H9 (cell line): ENCODE measurements around the gene MOSMO. TPM values are rescaled to one million over a fixed set of nuclear protein-coding genes. Genes with fewer than 3 reads are reported as not detected.

Experiments used
- DNase-seq: peaks from one replicate; pipeline ENCODE4 v3.0.0-alpha.2; 2017
- H2AFZ ChIP-seq: one replicate; pipeline ENCODE4 v1.6.1; 2013; ENCODE audit warnings: mild to moderate bottlenecking, low read length, control low read depth, moderate library complexity
- H2AK5ac ChIP-seq: 2 replicates; pipeline ENCODE4 v1.6.1; 2013; ENCODE audit warnings: low read length, control low read depth, mixed read lengths; ENCODE audit not compliant: insufficient read length
- H2BK120ac ChIP-seq: one replicate; pipeline ENCODE4 v1.6.1; 2013; ENCODE audit warnings: low read depth, mild to moderate bottlenecking, low read length, control low read depth, inconsistent platforms; ENCODE audit not compliant: poor library complexity, severe bottlenecking
- H2BK12ac ChIP-seq: 2 replicates; pipeline ENCODE4 v1.6.1; 2013; ENCODE audit warnings: low read length, control low read depth, mixed read lengths, low read depth; ENCODE audit not compliant: insufficient read length
- H2BK15ac ChIP-seq: 2 replicates; pipeline ENCODE4 v1.6.1; 2013; ENCODE audit warnings: low read depth, low read length, control low read depth
- H2BK20ac ChIP-seq: one replicate; pipeline ENCODE4 v1.6.1; 2013; ENCODE audit warnings: low read depth, mild to moderate bottlenecking, low read length, control low read depth, inconsistent platforms; ENCODE audit not compliant: poor library complexity, severe bottlenecking
- H2BK5ac ChIP-seq: 2 replicates; pipeline ENCODE4 v1.6.1; 2013; ENCODE audit warnings: low read length, control low read depth, mixed read lengths; ENCODE audit not compliant: insufficient read length
- H3K14ac ChIP-seq: 2 replicates; pipeline ENCODE4 v1.6.1; 2013; ENCODE audit warnings: low read length, control low read depth; ENCODE audit not compliant: insufficient read depth
- H3K18ac ChIP-seq: 2 replicates; pipeline ENCODE4 v1.6.1; 2013; ENCODE audit warnings: low read depth, mild to moderate bottlenecking, mixed read lengths, low read length, control low read depth; ENCODE audit not compliant: insufficient read length
- H3K23ac ChIP-seq: 2 replicates; pipeline ENCODE4 v1.6.1; 2013; ENCODE audit warnings: low read length, control low read depth, mixed read lengths, low read depth; ENCODE audit not compliant: insufficient read length
- H3K23me2 ChIP-seq: 2 replicates; pipeline ENCODE4 v1.6.1; 2013; ENCODE audit warnings: low read depth, mild to moderate bottlenecking, mixed read lengths, low read length, control low read depth; ENCODE audit not compliant: insufficient read length, poor library complexity, severe bottlenecking
- H3K27ac ChIP-seq: 2 replicates; pipeline ENCODE4 v1.5.1; 2013; ENCODE audit warnings: low read length, control low read depth, mixed read lengths, low read depth; ENCODE audit not compliant: insufficient read length
- H3K27me3 ChIP-seq: 2 replicates; pipeline ENCODE4 v1.6.1; 2013; ENCODE audit warnings: low read length, control low read depth, inconsistent platforms; ENCODE audit not compliant: insufficient read depth
- H3K4ac ChIP-seq: 2 replicates; pipeline ENCODE4 v1.6.1; 2013; ENCODE audit warnings: low read depth, mild to moderate bottlenecking, control low read depth, inconsistent platforms, low read length, moderate library complexity
- H3K4me1 ChIP-seq: 2 replicates; pipeline ENCODE4 v1.6.1; 2013; ENCODE audit warnings: low read length, control low read depth, inconsistent platforms; ENCODE audit not compliant: insufficient read depth
- H3K4me2 ChIP-seq: 2 replicates; pipeline ENCODE4 v1.6.1; 2013; ENCODE audit warnings: low read length, control low read depth, mixed read lengths; ENCODE audit not compliant: insufficient read length, insufficient read depth
- H3K56ac ChIP-seq: 2 replicates; pipeline ENCODE4 v1.6.1; 2013; ENCODE audit warnings: low read depth, mild to moderate bottlenecking, mixed read lengths, low read length, control low read depth; ENCODE audit not compliant: insufficient read length
- H3K79me1 ChIP-seq: 2 replicates; pipeline ENCODE4 v1.6.1; 2013; ENCODE audit warnings: low read depth, mild to moderate bottlenecking, moderate library complexity, low read length, control low read depth, inconsistent platforms; ENCODE audit not compliant: insufficient read depth, poor library complexity, severe bottlenecking
- H3K79me2 ChIP-seq: 2 replicates; pipeline ENCODE4 v1.6.1; 2013; ENCODE audit warnings: low read length, control low read depth, inconsistent platforms; ENCODE audit not compliant: insufficient read depth
- H3K9ac ChIP-seq: 2 replicates; pipeline ENCODE4 v1.6.1; 2013; ENCODE audit warnings: low read length, control low read depth, mixed read lengths; ENCODE audit not compliant: insufficient read length; ENCODE audit errors: extremely low read depth
- H3K9me3 ChIP-seq: one replicate; pipeline ENCODE4 v1.6.1; 2013; ENCODE audit warnings: low read depth, low read length, inconsistent platforms; ENCODE audit not compliant: control insufficient read depth
- H3T11ph ChIP-seq: one replicate; pipeline ENCODE4 v1.6.1; 2013; ENCODE audit warnings: mild to moderate bottlenecking, low read length, control low read depth, inconsistent platforms
- H4K20me1 ChIP-seq: one replicate; pipeline ENCODE4 v1.6.1; 2013; ENCODE audit not compliant: control insufficient read depth, insufficient read length, insufficient read depth
- H4K5ac ChIP-seq: 2 replicates; pipeline ENCODE4 v1.6.1; 2013; ENCODE audit warnings: low read depth, mild to moderate bottlenecking, mixed read lengths, low read length, control low read depth; ENCODE audit not compliant: insufficient read length
- H4K8ac ChIP-seq: replicated peaks from 2 replicates; pipeline ENCODE4 v1.6.1; 2013; ENCODE audit warnings: low read length, control low read depth, mixed read lengths, low read depth; ENCODE audit not compliant: insufficient read length
- H4K91ac ChIP-seq: 2 replicates; pipeline ENCODE4 v1.6.1; 2013; ENCODE audit warnings: low read depth, mild to moderate bottlenecking, moderate library complexity, mixed read lengths, low read length, control low read depth; ENCODE audit not compliant: insufficient read length
- H3K27ac Mint-ChIP-seq, 3 experiments: 2 replicates in 2 of 3; 3 replicates in 1 of 3; pipeline ENCODE4 v1.8.0; 2020 to 2021; ENCODE audit warnings: mixed read lengths in 3 of 3, mild to moderate bottlenecking in 1 of 3, moderate library complexity in 1 of 3
- H3K27me3 Mint-ChIP-seq: 2 replicates; pipeline ENCODE4 v1.8.0; 2021; ENCODE audit warnings: low read depth, mild to moderate bottlenecking, moderate library complexity, mixed read lengths
- H3K36me3 Mint-ChIP-seq, 3 experiments: 2 replicates in 2 of 3; 3 replicates in 1 of 3; pipeline ENCODE4 v1.8.0; 2020 to 2021; ENCODE audit warnings: low read depth in 3 of 3, mixed read lengths in 3 of 3; ENCODE audit not compliant: insufficient read depth in 1 of 3
- H3K4me1 Mint-ChIP-seq, 2 experiments: 2 replicates each; pipeline ENCODE4 v1.8.0; 2020; ENCODE audit warnings: mixed read lengths in 2 of 2
- H3K4me3 Mint-ChIP-seq, 2 experiments: 2 replicates in 1 of 2; 3 replicates in 1 of 2; pipeline ENCODE4 v1.8.0; 2020 to 2021; ENCODE audit warnings: mild to moderate bottlenecking in 2 of 2, mixed read lengths in 2 of 2, moderate library complexity in 1 of 2
- H3K9me3 Mint-ChIP-seq, 2 experiments: 2 replicates in 1 of 2; 3 replicates in 1 of 2; pipeline ENCODE4 v1.8.0; 2020; ENCODE audit warnings: mild to moderate bottlenecking in 2 of 2, mixed read lengths in 2 of 2, moderate library complexity in 1 of 2
- WGBS: extraction: QIAGEN DNeasy Blood & Tissue Kit; methylation state at CpG from one replicate; pipeline ENCODE4 v1.1.7; 2013; ENCODE audit warnings: missing lambda C conversion rate, low lambda C conversion rate, mixed read lengths; ENCODE audit not compliant: insufficient read length; ENCODE audit errors: extremely low coverage; 5-methylcytosine and 5-hydroxymethylcytosine counted together
- total RNA-seq: library from RNA; stranded (reverse); gene quantifications from 2 replicates; pipeline ENCODE4 v1.2.1, GENCODE V29; 2021
- TF ChIP-seq, protein P1 (sequence below): fragments of 200-600 bp; sonication (generic); conservative IDR thresholded peaks from 3 replicates; pipeline ENCODE4 v1.8.0; 2021; ENCODE audit warnings: antibody characterized with exemption, mild to moderate bottlenecking

The MOSMO gene
- total RNA-seq, 1 experiment from 2014 or later: 13.5 TPM

DNA sequence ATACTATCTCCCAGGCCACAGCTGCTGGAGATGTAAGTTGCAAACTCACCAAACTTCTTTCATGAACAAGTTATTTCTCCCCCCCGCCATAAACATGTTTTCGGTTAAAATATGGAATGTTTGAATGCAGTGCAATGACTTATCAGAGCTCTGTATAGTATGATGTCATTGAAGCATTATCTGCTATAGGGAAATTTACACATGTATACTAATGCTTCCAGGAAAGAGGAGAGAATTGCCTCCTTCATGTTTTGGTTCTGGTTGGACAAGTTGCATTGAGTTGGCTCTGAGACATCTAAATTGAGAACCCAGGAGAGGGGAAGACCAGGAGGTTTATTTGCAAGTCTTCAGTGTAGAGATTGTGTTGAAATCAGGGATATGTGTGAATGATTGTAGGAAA lies 34.0 kb upstream of the MOSMO start:
- H3K79me2 ChIP-seq: no peaks in the 10 kb centered on the region
- H3K56ac ChIP-seq: no peak overlapping the region
- no peak overlapping the region for H3K27ac Mint-ChIP-seq
- no peak overlapping the region for H2AK5ac ChIP-seq
- no peaks in the 10 kb centered on the region for H3K79me1 ChIP-seq
- H3K27ac ChIP-seq: no peak overlapping the region
- no peaks in the 10 kb centered on the region for H3K4me1 ChIP-seq
- H2BK5ac ChIP-seq: no peak overlapping the region
- no peaks in the 10 kb centered on the region for H3K27me3 Mint-ChIP-seq
- H3K4me2 ChIP-seq: no peak overlapping the region
- no peaks in the 10 kb centered on the region for H3K27me3 ChIP-seq
- H3K36me3 Mint-ChIP-seq: peaks cover 23 to 60% (median 40%) of the 10 kb centered on the region in 3 experiments; a peak in 6 of 7 replicates
- H3K23me2 ChIP-seq: peaks cover 4% of the 10 kb centered on the region
- no peak overlapping the region for H3T11ph ChIP-seq
- TF ChIP-seq, protein P1, sequence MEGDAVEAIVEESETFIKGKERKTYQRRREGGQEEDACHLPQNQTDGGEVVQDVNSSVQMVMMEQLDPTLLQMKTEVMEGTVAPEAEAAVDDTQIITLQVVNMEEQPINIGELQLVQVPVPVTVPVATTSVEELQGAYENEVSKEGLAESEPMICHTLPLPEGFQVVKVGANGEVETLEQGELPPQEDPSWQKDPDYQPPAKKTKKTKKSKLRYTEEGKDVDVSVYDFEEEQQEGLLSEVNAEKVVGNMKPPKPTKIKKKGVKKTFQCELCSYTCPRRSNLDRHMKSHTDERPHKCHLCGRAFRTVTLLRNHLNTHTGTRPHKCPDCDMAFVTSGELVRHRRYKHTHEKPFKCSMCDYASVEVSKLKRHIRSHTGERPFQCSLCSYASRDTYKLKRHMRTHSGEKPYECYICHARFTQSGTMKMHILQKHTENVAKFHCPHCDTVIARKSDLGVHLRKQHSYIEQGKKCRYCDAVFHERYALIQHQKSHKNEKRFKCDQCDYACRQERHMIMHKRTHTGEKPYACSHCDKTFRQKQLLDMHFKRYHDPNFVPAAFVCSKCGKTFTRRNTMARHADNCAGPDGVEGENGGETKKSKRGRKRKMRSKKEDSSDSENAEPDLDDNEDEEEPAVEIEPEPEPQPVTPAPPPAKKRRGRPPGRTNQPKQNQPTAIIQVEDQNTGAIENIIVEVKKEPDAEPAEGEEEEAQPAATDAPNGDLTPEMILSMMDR: no peak
- H3K9ac ChIP-seq: no peak overlapping the region
- H3K14ac ChIP-seq: no peak overlapping the region
- H3K9me3 Mint-ChIP-seq: no peaks in the 10 kb centered on the region
- H2BK15ac ChIP-seq: no peak overlapping the region
- H3K4ac ChIP-seq: no peak overlapping the region
- H3K23ac ChIP-seq: no peak overlapping the region
- no peaks in the 10 kb centered on the region for H4K20me1 ChIP-seq
- H3K4me3 Mint-ChIP-seq: no peak overlapping the region
- H4K5ac ChIP-seq: no peak overlapping the region
- no peak overlapping the region for H3K18ac ChIP-seq
- H2BK12ac ChIP-seq: no peak overlapping the region
- H4K91ac ChIP-seq: no peak overlapping the region
- no peak overlapping the region for H2AFZ ChIP-seq
- H2BK20ac ChIP-seq: no peak overlapping the region
- DNase-seq: no peak
- no CpG with 5 or more reads among the region's 2 CpGs for WGBS
- no peaks in the 10 kb centered on the region for H3K4me1 Mint-ChIP-seq
- no peak overlapping the region for H2BK120ac ChIP-seq
- no peaks in the 10 kb centered on the region for H3K9me3 ChIP-seq
- no peak overlapping the region for H4K8ac ChIP-seq
